IPS DF 4.7 (cell line): Measurements from ENCODE around the gene TMPRSS5.
"Not testable (repeated sequence)": the region's sequence is repeated elsewhere in the genome, so short reads cannot be mapped to it uniquely, and the experiment has no call there.

Source experiments
- DNase-seq: peaks from one replicate; pipeline ENCODE4 v3.0.0-alpha.2; 2013; ENCODE audit warnings: low spot score; ENCODE audit errors: extremely low read depth

The TMPRSS5 gene

GRCh38 chr11:113697756-113698407, 8.2 kb downstream of the TMPRSS5 start:
- DNase-seq: no peak

GRCh38 chr11:113697111-113697510, 9.0 kb downstream of the TMPRSS5 start:
- DNase-seq: no peak

GRCh38 chr11:113695207-113695606, 10.9 kb downstream of the TMPRSS5 start:
- no peak for DNase-seq

DNA sequence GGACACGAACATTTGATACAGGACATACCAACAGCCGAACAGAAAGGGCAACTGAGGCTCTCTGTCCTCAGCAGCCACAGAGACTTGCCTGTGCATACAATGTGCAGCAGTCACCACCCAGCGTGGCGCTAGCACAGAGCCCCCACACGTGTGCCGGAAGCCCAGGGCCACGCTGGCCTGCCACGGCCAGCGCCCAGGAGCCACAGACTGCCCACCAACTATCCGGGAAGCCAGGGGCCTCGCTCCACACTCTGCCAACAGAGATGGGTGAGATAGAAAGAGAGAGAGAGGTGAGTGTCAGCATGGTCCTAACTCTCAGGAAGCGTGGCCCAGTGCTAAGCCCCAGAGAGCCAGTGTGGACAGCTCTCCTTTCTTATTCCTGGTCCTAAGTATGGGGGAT, 11.7 kb downstream of the TMPRSS5 start:
- DNase-seq: no peak

- DNase-seq: no peak
Observed at GRCh38 chr11:113693030-113693429, 13.1 kb downstream of the TMPRSS5 start.

DNA sequence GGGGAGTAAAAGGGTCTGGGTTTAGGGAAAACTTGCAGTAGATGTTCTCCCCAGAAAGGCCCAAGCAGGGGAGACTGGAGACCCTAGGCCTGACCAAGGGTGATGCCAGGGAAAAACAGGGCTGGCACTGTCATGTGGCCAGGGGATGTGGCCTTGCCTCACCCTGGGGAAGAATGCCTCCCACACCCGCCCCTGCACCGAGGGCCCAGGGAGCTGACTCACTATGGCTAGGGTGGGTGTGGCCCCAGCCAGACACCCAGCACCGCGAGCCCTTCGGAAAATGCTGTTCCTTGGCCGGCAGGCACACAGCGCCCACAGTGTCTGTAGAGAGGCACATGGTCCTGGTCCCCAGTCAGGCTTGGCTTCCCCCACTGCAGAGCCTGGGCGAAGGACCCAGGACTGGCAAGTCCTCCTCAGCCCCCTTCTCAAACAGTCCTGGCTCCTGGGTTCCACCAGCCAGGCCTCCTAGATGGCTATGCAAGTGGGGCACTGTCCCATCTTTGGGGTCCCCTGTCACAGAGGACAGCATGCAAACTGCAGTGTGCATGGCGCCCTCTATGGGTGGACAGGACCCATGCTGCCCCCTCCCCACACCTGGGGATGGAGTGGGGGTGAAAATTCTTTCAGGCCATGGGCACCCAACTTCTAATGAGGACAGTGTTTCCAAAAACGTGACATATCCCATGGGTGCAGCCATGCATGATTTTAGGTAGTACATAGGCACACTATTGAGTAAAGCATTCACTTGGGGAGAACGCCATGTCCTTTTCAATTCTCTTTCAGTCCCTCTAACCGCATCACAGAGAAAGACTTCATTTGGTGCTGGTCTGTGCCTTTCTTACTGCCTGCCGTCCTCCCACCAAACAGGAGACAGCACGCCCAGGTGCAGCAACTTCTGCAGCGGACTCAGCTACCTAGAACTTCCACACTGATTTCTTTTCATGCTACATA, 15.2 kb downstream of the TMPRSS5 start:
- no peak for DNase-seq

DNA sequence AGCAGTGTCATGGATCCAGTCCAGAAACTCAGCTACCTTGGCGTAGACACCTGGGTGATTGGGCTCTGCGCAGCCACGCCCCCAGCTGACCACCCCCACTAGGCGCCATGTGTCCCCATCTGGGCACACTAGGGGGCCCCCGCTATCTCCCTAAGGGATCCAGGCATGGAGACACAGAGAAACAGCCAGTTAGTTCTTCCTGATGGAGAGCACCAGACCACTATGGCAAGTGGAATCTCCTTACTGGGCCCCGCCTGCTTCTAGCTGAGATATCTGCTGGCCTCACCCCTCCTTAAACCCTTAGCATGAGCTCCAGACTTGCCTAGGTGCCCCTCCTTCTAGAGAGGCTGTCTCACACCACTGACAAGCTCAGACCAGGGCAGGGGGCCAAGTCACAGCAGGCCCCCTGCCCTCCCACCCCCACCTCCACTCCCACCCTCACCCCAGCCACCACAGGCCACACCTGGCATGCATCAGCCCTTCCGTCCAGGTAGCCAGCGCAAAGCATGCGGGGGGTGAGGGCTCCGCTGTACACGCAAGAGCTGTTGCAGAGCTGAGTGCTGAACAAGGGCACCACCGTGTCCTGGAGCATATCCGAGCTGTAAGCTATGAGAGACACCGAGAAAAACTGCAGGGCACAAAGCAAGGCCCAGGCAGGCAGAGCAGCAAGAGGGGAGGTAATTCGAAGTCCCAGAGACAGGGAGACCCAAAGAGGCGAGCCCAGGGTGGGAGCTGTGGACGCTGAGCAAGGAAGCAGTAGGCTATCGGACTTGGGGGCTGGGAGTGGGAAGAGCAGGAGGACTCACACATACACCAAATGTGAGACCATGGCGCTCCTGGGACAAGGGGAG, 16.1 kb downstream of the TMPRSS5 start:
- no peak for DNase-seq

GRCh38 chr11:113685654-113686359, 20.3 kb downstream of the TMPRSS5 start:
- DNase-seq: no peak

- no peak for DNase-seq
Observed at GRCh38 chr11:113684496-113684895, 21.6 kb downstream of the TMPRSS5 start.

- DNase-seq: no peak
Observed at GRCh38 chr11:113683481-113684046, 22.5 kb downstream of the TMPRSS5 start.

DNA sequence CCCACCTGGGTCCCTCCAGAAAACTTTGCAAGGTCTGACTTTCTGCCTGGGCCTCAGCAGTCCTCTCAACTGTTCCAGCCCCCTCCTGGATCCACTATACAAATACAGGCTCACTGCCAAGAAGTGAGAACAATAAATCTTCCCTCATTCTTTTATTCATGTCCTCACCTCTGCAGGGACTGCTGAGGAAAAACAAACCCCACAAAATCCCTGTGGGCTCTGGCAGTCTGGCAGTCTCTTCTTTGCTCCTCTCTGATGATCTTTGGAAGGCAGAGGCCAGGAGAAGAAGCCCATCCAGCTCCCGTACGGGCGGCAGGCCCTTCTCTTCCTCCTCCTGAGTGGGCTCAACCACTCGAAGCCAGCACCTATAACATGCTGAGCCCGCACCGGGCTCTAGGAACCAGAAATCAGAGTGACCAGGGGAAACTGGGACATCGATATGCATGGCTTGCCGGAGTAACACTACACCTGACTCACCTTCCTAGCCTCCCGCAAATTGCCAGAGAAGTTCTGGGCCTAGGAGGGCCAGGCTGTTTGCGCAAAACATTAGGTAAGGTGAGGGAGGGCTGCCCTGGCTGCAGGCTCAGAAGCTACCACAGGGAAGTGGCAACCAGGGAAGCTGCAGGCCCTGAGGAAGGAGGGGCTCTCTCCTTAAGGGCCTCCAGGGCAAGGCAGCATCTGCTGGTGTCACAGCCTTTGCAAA, 24.2 kb downstream of the TMPRSS5 start:
- no peak for DNase-seq

- no peak for DNase-seq
Observed at GRCh38 chr11:113681282-113681681, 24.8 kb downstream of the TMPRSS5 start.

GRCh38 chr11:113677685-113678084, 28.4 kb downstream of the TMPRSS5 start:
- DNase-seq: no peak

- no peak for DNase-seq
Observed at GRCh38 chr11:113675565-113675964, 30.5 kb downstream of the TMPRSS5 start.

- no peak for DNase-seq
Observed at GRCh38 chr11:113675003-113675561, 31.0 kb downstream of the TMPRSS5 start.

- no peak for DNase-seq
Observed at GRCh38 chr11:113674397-113674685, 31.8 kb downstream of the TMPRSS5 start.

DNA sequence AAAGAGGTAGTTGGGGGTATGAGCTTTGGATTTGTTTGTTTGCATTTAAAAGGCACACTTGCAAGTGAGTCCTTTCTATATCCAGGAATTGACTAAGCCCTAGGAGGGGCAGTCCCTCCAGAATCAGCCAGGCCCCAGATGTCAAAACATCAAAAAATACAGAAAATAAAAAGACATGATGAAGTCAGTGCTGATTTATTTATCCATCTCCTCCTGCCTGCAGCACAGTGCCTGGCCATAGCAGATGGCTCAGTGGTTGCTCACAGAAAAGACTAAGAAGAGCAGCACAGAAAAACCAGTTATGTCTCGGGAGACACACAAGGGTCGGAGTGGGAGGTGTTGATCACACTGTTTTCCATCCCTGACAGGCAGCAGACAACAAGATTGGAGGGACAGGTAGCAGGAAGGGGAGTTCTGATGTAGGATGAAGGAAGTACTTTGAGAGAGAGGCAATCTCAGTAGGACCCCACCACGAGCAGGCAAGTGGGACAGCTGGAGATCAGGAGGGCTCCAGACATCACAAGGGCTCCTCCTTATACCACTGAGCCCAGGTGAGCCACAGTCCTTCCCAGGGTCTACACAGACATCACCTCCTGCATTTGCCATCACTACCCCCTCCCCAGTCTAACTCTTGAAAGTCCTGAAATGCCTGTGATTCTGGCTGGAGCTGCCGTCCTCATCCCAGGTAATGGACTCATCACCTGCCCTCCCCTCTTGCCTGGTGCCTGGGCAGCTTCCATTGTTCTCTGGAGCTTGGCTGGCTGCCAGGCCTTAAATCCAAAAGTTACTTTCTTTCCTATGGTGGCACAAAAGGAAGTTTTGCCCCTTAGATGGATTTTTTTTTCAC, 32.3 kb downstream of the TMPRSS5 start:
- no peak for DNase-seq

DNA sequence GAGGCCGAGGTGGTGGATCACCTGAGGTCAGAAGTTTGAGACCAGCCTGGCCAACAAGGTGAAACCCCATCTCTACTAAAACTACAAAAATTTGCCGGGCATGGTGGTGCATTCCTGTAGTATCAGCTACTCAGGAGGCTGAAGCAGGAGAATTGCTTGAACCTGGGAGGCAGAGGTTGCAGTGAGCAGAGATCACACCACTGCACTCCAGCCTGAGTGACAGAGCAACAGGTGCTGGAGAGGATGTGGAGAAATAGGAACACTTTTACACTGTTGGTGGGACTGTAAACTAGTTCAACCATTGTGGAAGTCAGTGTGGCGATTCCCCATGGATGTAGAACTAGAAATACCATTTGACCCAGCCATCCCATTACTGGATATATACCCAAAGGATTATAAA, 34.2 kb downstream of the TMPRSS5 start:
- not testable (repeated sequence) for DNase-seq

- DNase-seq: no peak
Observed at GRCh38 chr11:113670831-113671215, 35.3 kb downstream of the TMPRSS5 start.
